ENCODE results near the gene FRMPD3. TPM values are rescaled to one million over a fixed set of nuclear protein-coding genes. Genes with fewer than 3 reads are reported as not detected.

The FRMPD3 gene
- polyA plus RNA-seq, 1 experiment: 0.01 TPM

GRCh38 chrX:107447642-107448041 lies 1.8 kb upstream of the FRMPD3 start:
- Histone ChIP-seq H3K27ac (ENCODE audit: low read depth, low read length) (no peak overlapping the region), H3K27me3 (ENCODE audit: control insufficient read depth, insufficient read depth, low read length) (peaks cover 29% of the 10 kb centered on the region), H3K9me3 (ENCODE audit: control insufficient read depth, insufficient read depth, low read length) (no peaks in the 10 kb centered on the region), H3K4me3 (ENCODE audit: low read depth, low read length) (no peak overlapping the region)
- ChIA-PET CTCF (no interaction called here), POLR2A (no interaction called here)
- DNase-seq (ENCODE audit: low read depth, low spot score): no peak
- TF ChIP-seq CTCF (IDR thresholded peaks at IDR 0.05; ENCODE audit: low read depth, low read length): no peak

- no peak overlapping the region for H3K27ac ChIP-seq (ENCODE audit: low read depth, low read length)
- peaks cover 29% of the 10 kb centered on the region for H3K27me3 ChIP-seq (ENCODE audit: control insufficient read depth, insufficient read depth, low read length)
- CTCF ChIA-PET: interaction anchor here (0.8 kb wide), 1 partner anchor 90 kb away, joined by 3 read pairs; no protein-coding TSS in a partner anchor
- H3K4me3 ChIP-seq (ENCODE audit: low read depth, low read length): no peak overlapping the region
- no peak for DNase-seq (ENCODE audit: low read depth, low spot score)
- no peak for TF ChIP-seq CTCF (IDR thresholded peaks at IDR 0.05; ENCODE audit: low read depth, low read length)
- H3K9me3 ChIP-seq (ENCODE audit: control insufficient read depth, insufficient read depth, low read length): no peaks in the 10 kb centered on the region
- POLR2A ChIA-PET: no interaction called here
These were observed 841 bp upstream of the FRMPD3 start for GRCh38 chrX:107448625-107448997.

GRCh38 chrX:107450823-107451509 lies 1.5 kb downstream of the FRMPD3 start:
- Histone ChIP-seq H3K4me3 (ENCODE audit: low read depth, low read length) (no peak overlapping the region), H3K27me3 (ENCODE audit: control insufficient read depth, insufficient read depth, low read length) (peaks cover 29% of the 10 kb centered on the region), H3K27ac (ENCODE audit: low read depth, low read length) (no peak overlapping the region), H3K9me3 (ENCODE audit: control insufficient read depth, insufficient read depth, low read length) (no peaks in the 10 kb centered on the region)
- no peak for DNase-seq (ENCODE audit: low read depth, low spot score)
- TF ChIP-seq CTCF (IDR thresholded peaks at IDR 0.05; ENCODE audit: low read depth, low read length): no peak
- ChIA-PET CTCF (no interaction called here), POLR2A (no interaction called here)

GRCh38 chrX:107451731-107452130 lies 2.3 kb downstream of the FRMPD3 start:
- peaks cover 29% of the 10 kb centered on the region for H3K27me3 ChIP-seq (ENCODE audit: control insufficient read depth, insufficient read depth, low read length)
- DNase-seq (ENCODE audit: low read depth, low spot score): no peak
- POLR2A ChIA-PET: no interaction called here
- no peak for TF ChIP-seq CTCF (IDR thresholded peaks at IDR 0.05; ENCODE audit: low read depth, low read length)
- no peaks in the 10 kb centered on the region for H3K9me3 ChIP-seq (ENCODE audit: control insufficient read depth, insufficient read depth, low read length)
- H3K27ac ChIP-seq (ENCODE audit: low read depth, low read length): no peak overlapping the region
- CTCF ChIA-PET: no interaction called here
- no peak overlapping the region for H3K4me3 ChIP-seq (ENCODE audit: low read depth, low read length)

GRCh38 chrX:107452581-107452980 lies 3.1 kb downstream of the FRMPD3 start:
- POLR2A ChIA-PET: no interaction called here
- DNase-seq (ENCODE audit: low read depth, low spot score): no peak
- Histone ChIP-seq H3K4me3 (ENCODE audit: low read depth, low read length) (no peak overlapping the region), H3K27me3 (ENCODE audit: control insufficient read depth, insufficient read depth, low read length) (peaks cover 29% of the 10 kb centered on the region), H3K9me3 (ENCODE audit: control insufficient read depth, insufficient read depth, low read length) (no peaks in the 10 kb centered on the region), H3K27ac (ENCODE audit: low read depth, low read length) (no peak overlapping the region)
- TF ChIP-seq CTCF (IDR thresholded peaks at IDR 0.05; ENCODE audit: low read depth, low read length): no peak
- CTCF ChIA-PET: no interaction called here
